RWPE2 (cell line): ENCODE results near the gene PI4KA.

Source experiments
- ATAC-seq: fragments of 200-7000 bp; cut with Tn5 transposase; 3 replicates; pipeline ENCODE4 v1.9.1; 2021; ENCODE audit warnings: low read depth
- DNase-seq: peaks from one replicate; pipeline ENCODE4 v3.0.0-alpha.2; 2020; ENCODE audit warnings: low spot score
- H3K27ac ChIP-seq: fragments of 450-650 bp; 2 replicates; pipeline ENCODE4 v1.5.1; 2017; ENCODE audit warnings: mild to moderate bottlenecking; ENCODE audit not compliant: poor library complexity, severe bottlenecking
- H3K27me3 ChIP-seq: fragments of 250-450 bp; sonication (Bioruptor Pico); 2 replicates; pipeline ENCODE4 v1.5.1; 2021; ENCODE audit warnings: mild to moderate bottlenecking, moderate library complexity; ENCODE audit not compliant: insufficient read depth, poor library complexity, severe bottlenecking
- H3K36me3 ChIP-seq: fragments of 250-450 bp; sonication (Bioruptor Pico); 2 replicates; pipeline ENCODE4 v1.5.1; 2020; ENCODE audit warnings: low read depth, mild to moderate bottlenecking, moderate library complexity
- H3K4me1 ChIP-seq: fragments of 250-450 bp; sonication (Bioruptor Pico); 2 replicates; pipeline ENCODE4 v1.5.1; 2021; ENCODE audit warnings: mild to moderate bottlenecking, moderate library complexity; ENCODE audit not compliant: insufficient read depth, poor library complexity, severe bottlenecking
- H3K4me3 ChIP-seq: fragments of 250-450 bp; sonication (Bioruptor Pico); 2 replicates; pipeline ENCODE4 v1.5.1; 2021; ENCODE audit warnings: mild to moderate bottlenecking, moderate library complexity; ENCODE audit not compliant: severe bottlenecking
- H3K9me3 ChIP-seq: fragments of 250-450 bp; sonication (Bioruptor Pico); 2 replicates; pipeline ENCODE4 v1.5.1; 2021; ENCODE audit warnings: mild to moderate bottlenecking, moderate library complexity; ENCODE audit not compliant: severe bottlenecking
- CTCF ChIP-seq: fragments of 450-650 bp; IDR thresholded peaks from one replicate; pipeline ENCODE4 v1.5.1; 2017; ENCODE audit warnings: mild to moderate bottlenecking, moderate library complexity; ENCODE audit not compliant: poor library complexity, severe bottlenecking

The PI4KA gene

GRCh38 chr22:20794650-20795413 lies 63.8 kb downstream of the PI4KA start:
- Histone ChIP-seq H3K36me3 (peaks cover 27% of the 10 kb centered on the region), H3K27ac (no peak overlapping the region), H3K9me3 (no peaks in the 10 kb centered on the region), H3K4me3 (no peak overlapping the region), H3K27me3 (no peaks in the 10 kb centered on the region), H3K4me1 (no peaks in the 10 kb centered on the region)
- no peak for TF ChIP-seq CTCF
- ATAC-seq = no peak
- DNase-seq = no peak

- Histone ChIP-seq H3K36me3 (peaks cover 28% of the 10 kb centered on the region), H3K27me3 (no peaks in the 10 kb centered on the region), H3K4me1 (no peaks in the 10 kb centered on the region), H3K9me3 (no peaks in the 10 kb centered on the region), H3K27ac (no peak overlapping the region), H3K4me3 (no peak overlapping the region)
- ATAC-seq (no peak), DNase-seq (no peak)
- TF ChIP-seq CTCF = no peak
Observed at GRCh38 chr22:20793748-20794649, 64.6 kb downstream of the PI4KA start.

DNA sequence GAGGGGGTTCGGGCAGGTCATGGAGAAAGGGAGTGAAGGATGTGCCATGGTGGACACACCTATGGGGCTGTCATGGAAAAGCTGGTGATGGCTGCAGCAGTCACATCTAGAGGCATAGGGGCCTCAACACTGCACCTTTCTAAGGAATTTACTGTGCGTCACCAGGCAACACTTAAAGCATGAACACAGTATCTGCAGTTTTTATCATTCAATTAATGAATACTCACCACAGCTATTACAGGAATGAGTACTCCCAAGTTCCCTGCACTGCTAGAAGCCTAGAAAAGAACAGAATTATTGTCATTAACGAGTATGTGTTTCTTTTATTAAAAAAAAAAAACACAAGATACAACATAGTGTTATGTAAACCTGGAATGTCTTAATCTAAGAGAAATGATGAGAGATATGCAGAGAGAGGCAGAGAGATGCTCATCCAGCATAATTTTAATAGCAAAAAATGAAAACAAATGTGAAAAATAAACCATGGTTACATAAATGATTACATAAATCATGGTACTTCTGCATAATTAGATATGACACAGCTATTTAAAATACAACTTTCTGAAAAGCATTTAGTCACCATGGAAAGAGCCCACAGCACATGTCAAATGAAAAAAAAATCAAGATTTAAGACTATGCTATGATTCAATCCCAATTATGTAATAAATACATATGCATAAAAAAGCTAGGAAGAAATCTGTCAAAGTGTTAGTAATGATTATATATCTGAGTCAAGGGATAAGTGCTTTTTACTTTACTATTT lies 65.5 kb downstream of the PI4KA start:
- DNase-seq = no peak
- H3K27me3 ChIP-seq = no peaks in the 10 kb centered on the region
- no peak for TF ChIP-seq CTCF
- H3K4me1 ChIP-seq = no peaks in the 10 kb centered on the region
- no peak for ATAC-seq
- H3K27ac ChIP-seq = no peak overlapping the region
- no peak overlapping the region for H3K4me3 ChIP-seq
- peaks cover 23% of the 10 kb centered on the region for H3K36me3 ChIP-seq
- H3K9me3 ChIP-seq = no peaks in the 10 kb centered on the region

DNA sequence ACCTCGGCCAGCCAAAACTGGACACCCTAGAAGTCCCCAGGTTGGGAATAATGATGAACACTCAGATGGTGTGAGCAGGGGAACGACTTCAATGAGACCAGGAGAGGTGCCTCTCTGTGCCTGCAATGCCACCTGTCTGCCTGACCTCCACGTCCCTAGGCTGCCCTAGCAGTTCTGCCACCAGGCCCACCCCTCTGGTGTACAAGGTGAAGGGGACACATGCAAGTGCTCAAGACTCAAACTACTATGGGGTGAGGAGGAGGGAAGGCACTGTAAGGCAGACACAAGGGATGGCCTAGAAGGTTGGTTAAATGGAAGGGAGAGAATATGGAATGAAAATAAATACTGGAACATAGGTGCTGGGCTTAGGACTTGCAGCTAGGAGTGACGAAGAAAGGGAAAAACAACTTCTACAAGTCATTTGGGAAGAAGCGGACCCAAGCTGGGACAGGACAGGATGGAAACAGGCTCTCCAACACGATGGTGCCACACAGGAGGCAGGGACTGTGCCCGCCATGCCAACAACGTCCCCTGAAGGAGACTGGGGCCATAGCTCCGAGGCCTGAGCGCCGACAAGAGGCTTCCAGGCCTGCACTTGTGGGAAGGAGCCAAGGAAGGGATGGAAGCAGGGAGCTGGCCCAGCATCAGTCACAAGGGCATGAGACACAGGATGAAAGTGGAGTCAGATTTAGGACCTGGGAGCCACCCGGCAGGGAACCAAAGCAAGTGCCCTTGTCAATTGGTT lies 66.2 kb downstream of the PI4KA start:
- Histone ChIP-seq H3K36me3 (peaks cover 17% of the 10 kb centered on the region), H3K27ac (no peak overlapping the region), H3K9me3 (no peaks in the 10 kb centered on the region), H3K4me3 (no peak overlapping the region), H3K27me3 (no peaks in the 10 kb centered on the region), H3K4me1 (no peaks in the 10 kb centered on the region)
- TF ChIP-seq CTCF = no peak
- ATAC-seq (no peak), DNase-seq (no peak)
